H54 (cell line): ENCODE results near the gene ADAMTS2.

ENCODE experiments used
- DNase-seq: peaks from one replicate; pipeline ENCODE4 v3.0.0; 2011; ENCODE audit warnings: low spot score, mixed read lengths; ENCODE audit not compliant: insufficient read length
- FAIRE-seq: peaks from 3 replicates; lab custom pipeline; 2011; peaks lifted over from hg19 to GRCh38; lab: Jason Lieb, UNC
- POLR2A ChIP-seq: IDR thresholded peaks from 2 replicates; pipeline ENCODE4 v1.6.1; 2011; ENCODE audit warnings: low read depth, mild to moderate bottlenecking, low read length

Gene ADAMTS2

DNA sequence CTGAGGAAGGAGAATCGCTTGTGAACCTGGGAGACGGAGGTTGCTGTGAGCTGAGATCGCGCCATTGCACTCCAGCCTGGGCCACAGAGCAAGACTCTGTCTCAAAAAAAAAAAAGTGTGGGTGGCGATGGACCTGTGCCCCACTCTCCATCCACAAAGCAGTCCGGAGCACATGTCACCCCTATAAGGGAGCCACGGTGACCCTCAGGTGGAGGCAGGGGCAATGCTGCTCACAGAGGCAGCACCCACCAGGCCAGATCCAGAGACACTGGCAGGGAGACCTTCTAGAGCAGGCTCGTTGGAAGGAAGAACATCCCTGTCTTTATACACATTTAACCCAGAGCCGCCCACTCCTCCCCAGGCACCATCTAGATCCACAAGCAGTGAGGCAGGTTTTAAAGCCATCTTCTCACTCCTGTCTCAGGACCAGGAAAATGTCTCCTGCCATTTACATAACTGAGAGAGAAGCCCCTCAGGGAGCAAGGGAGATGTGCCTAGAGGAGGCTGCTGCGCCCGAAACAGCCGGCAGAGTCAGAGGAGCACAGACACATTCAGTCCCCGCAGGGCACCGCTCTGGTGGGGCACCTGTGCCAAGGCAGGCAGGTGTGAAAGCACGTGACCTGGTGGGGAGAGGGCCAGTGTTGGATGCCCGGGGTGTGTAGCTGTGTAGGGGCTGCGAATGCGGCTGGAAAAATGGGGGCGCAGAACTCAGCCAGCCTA, 31.6 kb upstream of the ADAMTS2 start:
- no peak for DNase-seq
- no peak for FAIRE-seq
- TF ChIP-seq POLR2A, result no peak

DNA sequence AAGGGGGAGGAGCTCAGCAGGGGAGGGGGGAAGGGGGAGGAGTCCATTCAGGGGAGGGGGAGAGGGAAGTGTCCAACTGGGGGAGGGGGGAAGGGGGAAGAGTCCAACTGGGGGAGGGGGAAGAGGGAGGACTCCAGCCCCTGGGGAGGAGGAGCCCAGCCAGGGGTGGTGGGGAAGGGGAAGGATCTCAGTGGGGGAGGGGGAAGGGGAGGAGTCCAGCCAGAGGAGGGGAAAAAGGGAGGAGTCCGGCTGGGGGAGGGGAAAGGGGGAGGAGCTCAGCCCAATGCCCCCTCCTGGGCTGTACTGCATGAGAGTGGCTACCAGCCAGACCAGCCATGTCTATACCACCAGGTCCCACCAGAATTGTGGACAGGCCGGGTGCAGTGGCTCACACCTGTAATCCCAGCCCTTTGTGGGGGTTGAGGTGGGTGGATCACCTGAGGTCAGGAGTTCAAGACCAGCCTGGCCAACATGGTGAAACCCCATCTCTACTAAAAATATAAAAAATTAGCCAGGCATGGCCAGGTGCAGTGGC, 30.6 kb upstream of the ADAMTS2 start:
- DNase-seq (no peak), FAIRE-seq (no peak)
- TF ChIP-seq POLR2A, result no peak

DNA sequence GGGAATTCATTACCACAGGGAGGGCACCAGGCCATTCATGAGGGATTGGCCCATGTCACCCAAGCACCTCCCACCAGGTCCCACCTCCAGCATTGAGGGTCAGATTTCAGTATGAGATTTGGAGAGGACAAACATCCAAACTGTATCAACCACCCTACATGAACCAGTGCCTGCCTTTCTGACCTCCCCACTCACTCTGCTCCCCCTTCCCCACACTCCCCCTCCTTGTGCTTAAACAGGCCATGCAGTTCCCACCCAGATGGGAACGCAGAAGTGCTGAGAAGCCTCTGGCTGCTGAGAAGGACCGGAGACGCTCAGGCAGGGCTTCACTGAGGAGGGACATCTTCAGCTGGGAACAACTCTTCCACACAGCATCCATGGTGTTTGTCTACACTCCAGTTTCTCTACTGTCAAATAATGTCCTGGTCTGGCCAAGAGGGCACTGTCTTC, 30.0 kb upstream of the ADAMTS2 start:
- no peak for TF ChIP-seq POLR2A
- no peak for FAIRE-seq
- no peak for DNase-seq

DNA sequence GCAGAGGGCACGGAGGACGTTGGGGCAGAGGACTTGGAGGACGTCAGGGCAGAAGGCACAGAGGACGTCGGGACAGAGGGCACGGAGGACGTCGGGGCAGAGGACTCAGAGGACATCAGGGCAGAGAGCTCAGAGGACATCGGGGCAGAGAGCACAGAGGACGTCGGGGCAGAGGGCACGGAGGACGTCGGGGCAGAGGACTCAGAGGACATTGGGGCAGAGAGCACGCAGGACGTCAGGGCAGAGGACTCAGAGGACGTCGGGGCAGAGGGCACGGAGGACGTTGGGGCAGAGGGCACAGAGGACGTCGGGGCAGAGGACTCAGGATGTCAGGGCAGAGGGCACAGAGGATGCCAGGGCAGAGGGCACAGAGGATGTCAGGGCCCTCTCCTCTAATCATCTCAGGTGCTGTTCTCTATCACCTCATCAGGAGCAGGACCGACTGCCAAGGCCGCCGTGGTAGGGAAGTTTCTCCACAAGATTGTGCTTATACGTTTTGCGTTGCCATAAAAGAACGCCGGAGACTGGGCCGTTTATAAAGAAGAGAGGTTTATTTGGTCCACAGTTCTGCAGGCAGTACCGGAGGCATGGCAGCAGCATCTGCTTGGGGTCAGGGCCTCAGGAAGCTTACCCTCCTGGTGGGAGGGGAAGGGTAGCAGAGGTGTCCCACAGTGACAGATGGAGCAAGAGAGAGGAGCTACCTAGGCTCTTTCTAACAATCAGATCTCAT, 29.4 kb upstream of the ADAMTS2 start:
- no peak for FAIRE-seq
- no peak for TF ChIP-seq POLR2A
- DNase-seq, result no peak

DNA sequence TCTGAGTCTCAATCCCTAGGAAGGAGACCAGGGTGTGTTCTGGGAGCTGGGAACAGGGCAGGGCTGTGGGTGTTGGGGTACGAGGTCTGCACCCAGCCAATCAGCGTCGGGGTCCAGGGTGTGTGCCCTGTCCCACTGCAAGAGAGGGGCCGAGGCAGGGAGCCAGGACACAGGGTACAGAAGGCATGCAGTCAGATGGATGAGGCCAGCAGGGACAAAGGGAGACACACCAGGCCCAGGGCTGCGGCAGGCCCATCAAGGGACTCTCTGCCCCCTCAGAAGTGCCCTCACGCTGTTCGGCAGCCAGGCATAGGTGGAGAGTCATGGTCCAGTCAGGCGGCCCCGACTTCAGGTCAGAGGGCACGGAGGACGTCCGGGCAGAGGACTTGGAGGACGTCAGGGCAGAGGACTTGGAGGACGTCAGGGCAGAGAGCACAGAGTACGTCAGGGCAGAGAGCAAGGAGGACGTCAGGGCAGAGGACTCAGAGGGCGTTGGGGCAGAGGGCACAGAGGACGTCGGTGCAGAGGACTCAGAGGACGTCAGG, 28.8 kb upstream of the ADAMTS2 start:
- DNase-seq, result no peak
- FAIRE-seq, result no peak
- TF ChIP-seq POLR2A, result no peak

DNA sequence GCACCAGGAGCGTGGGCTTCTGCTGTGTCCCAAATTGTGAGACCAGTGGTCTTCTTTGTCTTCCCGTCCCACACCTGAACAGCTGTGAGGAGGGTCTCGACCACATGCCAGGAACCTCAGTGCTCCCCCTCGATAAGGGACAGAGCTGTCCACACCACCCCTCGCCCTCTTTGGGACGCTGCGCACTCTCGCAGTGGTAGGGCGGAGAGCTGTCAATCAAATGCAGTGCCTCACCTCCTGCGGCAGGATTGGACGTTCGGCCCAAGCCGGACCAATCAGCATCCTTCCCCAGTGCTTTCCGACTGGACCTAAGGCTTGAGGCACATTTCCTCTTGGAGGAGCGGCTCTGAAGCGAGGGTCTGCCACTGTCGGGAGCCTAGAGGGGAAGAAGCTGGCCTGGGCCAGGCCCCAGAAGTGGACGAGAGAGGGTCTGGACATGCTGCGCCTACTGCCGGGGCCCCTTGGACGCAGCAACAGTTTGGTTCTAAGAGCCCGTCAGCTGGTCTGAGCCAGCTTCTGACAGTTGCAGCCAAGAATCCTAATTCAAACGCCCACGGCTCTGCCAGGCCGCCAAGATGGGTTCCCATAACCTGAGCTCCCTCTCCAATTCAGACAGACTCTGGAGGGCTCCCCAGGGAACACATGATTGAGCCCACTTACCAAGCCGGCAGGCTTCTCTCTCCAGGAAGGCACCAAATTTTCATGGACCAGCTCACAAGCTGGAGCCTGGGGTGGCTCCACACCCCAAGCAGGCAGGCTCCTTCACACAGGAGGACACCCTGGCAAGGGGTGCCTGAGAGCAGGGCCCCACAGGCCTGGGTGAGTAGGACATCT, 28.1 kb upstream of the ADAMTS2 start:
- no peak for TF ChIP-seq POLR2A
- FAIRE-seq (no peak), DNase-seq (no peak)

DNA sequence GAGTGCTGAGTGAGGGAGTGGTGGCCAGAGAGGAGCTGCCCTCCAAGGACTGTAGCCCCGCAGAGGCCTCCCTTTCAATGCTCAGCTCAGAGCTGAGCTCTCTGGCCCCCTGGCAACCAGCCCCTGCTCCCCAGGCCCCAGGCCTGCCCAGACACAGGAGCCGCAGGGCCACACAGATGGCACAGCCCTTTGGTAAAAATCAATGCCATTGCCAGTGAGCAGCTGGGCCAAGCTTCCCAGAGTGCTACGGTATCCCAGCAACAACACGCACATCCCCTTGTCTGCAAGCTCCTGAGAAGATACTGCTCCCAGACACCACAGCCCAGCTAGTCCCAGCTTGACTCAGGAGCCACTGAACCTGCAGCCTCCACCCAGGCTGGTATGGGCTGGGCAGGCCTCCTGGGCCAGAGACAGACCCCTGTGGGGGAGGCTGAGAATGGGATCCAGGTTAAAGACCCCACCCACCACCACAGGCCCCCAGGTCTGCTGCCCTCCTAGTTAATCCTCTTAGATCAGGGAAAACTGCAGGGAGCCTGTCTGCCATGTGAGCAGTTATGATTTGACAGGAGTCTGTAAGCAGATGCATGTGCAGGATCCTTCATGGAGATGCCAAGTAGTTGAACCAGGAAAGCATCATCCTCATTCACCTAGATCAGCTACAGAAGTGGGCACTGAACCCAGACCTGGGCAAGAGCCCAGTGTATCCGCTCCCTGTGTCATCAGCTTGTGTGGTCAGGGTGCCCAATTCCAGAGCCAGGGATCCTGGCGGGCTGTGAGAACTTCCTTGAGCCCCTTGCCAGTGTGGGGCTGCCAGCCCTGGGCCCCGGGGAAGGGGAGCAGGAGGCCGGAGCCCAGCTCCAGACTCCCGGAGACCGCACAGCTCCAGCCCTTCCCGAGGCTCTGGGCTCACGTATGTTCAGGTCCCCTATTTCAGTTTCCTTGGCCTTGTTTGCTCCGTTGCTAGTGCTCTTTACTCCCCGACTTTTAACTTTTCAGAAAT, 26.7 kb upstream of the ADAMTS2 start:
- TF ChIP-seq POLR2A, result no peak
- DNase-seq, result no peak
- FAIRE-seq, result no peak

DNA sequence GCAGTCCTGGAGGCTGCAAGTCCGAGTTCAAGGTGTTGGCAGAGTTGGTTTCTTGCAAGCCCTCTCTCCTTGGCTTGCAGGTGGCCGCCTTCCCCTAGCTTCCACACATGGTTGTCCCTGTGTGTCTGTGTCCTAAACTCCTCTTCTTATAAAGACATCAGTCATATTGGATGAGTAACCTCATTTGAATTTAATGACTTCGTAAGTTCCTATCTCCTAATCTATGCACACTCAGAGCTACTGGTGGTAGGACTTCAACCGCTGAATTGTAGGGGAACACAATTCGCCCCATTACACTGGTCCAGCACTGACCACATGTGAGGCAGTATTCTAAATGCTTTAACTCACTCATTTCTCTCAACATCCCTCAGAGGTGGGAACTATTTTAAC, 25.9 kb upstream of the ADAMTS2 start:
- no peak for DNase-seq
- FAIRE-seq, result no peak
- TF ChIP-seq POLR2A, result no peak

DNA sequence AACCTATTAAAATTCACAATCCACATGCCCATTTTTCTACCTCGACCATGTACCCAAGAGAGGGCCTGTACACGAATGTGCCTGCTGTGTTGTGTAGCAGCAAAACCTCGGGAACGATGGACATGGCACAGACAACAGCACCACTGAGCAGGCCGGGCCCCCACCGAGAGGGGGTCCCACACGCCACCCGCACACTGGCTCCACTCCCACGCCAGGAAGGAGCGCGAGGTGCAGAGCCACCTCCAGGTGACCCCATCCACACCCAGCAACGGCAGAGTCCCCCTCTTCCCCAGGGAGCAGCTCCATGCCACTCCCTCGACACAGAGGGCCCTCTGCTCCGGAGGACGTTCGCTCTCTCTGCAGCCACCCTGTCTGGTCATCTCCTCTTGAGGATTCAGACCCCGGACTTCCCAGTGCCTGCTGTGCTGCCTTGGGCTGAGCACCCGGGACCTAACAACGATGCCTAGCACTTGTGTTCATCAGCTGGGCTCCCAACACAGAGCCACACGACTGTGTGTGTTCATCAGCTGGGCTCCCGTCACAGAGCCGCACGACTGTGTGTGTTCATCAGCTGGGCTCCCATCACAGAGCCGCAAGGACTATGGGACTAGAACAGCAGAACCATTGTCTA, 25.3 kb upstream of the ADAMTS2 start:
- no peak for TF ChIP-seq POLR2A

DNA sequence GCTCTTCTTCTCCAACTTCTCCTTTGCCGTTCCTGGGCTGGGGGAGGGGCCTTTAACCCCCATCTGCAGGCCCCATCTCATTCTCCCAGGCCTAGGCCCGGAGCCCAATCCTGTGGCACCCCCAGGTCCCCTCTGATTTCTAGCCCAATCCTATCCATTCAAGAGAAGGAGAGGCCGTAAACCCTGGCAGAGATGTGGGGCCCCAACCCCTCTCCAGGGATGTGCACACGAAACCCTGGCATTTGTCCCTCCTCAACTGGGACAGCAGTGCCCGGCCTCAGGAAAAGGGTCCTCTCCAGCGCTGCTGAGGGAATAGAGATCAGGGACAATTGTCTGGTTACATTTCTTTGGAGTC, 24.2 kb upstream of the ADAMTS2 start:
- TF ChIP-seq POLR2A, result no peak
- FAIRE-seq, result no peak
- DNase-seq, result no peak

More for the DNA sequence above, 25.3 kb upstream of the ADAMTS2 start:
- FAIRE-seq, result no peak
- no peak for DNase-seq

DNA sequence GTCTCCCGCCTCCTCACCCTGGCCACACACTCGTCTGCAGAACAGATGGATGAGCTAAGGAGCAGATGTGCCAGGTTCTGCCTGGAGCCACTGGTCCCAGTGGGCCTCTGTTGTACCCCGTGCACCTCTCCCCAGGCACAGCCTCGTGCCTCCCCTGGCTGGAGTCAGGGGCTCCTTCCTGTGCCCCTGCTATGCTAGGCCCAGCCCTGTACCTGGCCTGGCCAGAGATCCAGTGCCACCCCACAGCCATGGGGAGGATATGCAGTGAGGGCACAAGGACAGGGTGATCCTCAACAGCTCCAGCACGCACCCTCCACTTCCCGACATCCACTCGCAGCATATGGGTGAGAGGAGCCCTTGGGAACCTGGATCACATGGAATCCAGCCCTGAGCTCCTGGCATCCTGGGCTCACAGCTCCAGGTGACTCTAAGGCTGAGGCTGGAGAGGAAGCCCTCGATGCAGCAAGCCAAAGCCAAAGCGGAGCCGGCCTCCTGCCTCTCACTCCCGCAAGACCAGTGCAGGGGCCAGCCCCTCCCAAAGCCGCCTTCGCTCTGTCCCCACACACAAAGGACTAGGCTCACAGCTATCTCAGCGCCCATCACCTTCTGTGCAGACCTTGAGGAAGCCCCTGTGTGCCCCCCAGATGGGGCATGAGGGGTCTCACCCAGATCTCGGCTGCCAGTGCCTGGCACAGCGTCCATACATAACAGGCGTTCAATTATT, 23.7 kb upstream of the ADAMTS2 start:
- DNase-seq, result no peak

More for the DNA sequence above, 23.7 kb upstream of the ADAMTS2 start:
- FAIRE-seq, result no peak
- TF ChIP-seq POLR2A, result no peak
